SU-DHL-6 (cell line): ENCODE data around the gene KMT5C.

Experiments
- CTCF ChIP-seq: fragments of 200-600 bp; sonication (generic); IDR thresholded peaks from one replicate; pipeline ENCODE4 v1.5.1; 2017; ENCODE audit warnings: antibody characterized with exemption, mild to moderate bottlenecking, low read length, moderate library complexity; ENCODE audit not compliant: insufficient read depth, poor library complexity, severe bottlenecking
- EZH2phosphoT487 ChIP-seq: fragments of 200-600 bp; sonication (generic), shearing (Covaris generic); conservative IDR thresholded peaks from 2 replicates; pipeline ENCODE4 v1.6.1; 2018; ENCODE audit warnings: mild to moderate bottlenecking, antibody characterized with exemption, low read length, moderate library complexity, mixed read lengths

GRCh38 chr19:55321466-55322137 is 18.1 kb upstream of the KMT5C start:
- TF ChIP-seq CTCF (no peak), EZH2phosphoT487 (no peak)
